ENCODE results near the gene NBPF3.

DNA sequence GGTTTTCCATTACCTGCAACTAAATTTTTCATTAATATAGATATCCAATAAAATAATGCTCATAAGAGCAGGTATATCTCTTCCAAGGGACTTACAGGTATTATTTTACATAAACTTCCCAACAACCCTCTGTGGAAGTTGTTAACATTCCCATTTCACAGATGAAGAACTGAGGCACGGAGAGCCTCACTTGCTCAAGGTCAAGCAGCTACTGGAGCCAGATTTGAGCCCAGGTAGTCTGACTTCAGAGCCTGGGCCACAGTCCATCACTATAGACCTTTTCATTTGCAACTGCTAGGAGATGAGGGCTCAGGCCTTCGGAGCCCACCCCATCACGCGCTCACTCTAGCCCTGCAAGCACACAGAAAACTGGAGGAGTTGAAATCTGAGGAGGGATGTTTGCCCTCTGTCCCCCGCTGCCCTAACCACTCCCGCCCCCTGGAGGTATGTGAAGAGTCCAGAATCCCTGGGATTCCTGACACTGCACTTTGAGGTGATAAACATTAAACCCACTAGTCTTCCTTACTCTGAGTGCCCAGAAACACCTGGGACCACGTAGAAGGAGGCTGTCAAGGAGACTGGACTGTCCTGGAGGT, 57.6 kb downstream of the NBPF3 start:
- TF ChIP-seq, protein P1, sequence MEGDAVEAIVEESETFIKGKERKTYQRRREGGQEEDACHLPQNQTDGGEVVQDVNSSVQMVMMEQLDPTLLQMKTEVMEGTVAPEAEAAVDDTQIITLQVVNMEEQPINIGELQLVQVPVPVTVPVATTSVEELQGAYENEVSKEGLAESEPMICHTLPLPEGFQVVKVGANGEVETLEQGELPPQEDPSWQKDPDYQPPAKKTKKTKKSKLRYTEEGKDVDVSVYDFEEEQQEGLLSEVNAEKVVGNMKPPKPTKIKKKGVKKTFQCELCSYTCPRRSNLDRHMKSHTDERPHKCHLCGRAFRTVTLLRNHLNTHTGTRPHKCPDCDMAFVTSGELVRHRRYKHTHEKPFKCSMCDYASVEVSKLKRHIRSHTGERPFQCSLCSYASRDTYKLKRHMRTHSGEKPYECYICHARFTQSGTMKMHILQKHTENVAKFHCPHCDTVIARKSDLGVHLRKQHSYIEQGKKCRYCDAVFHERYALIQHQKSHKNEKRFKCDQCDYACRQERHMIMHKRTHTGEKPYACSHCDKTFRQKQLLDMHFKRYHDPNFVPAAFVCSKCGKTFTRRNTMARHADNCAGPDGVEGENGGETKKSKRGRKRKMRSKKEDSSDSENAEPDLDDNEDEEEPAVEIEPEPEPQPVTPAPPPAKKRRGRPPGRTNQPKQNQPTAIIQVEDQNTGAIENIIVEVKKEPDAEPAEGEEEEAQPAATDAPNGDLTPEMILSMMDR (IDR thresholded peaks at IDR 0.05): no peak
- no peak for TF ChIP-seq POLR2A (IDR thresholded peaks at IDR 0.05)
